Transverse colon (tissue), 4 donors: ENCODE data around the gene MIDN. TPM values are rescaled to one million over a fixed set of nuclear protein-coding genes. Genes with fewer than 3 reads are reported as not detected.

ENCODE experiments used
- DNase-seq: peaks from one replicate; pipeline ENCODE4 v3.0.0-alpha.2; 2019
- H3K27ac ChIP-seq, 4 donors: fragments of 200-600 bp; sonication (generic); 2 replicates each; pipeline ENCODE4 v1.5.1; 2016 to 2018; ENCODE audit warnings: inconsistent platforms in 4 of 4
- H3K27me3 ChIP-seq: fragments of 200-600 bp; sonication (generic); 2 replicates; pipeline ENCODE4 v1.5.1; 2017; ENCODE audit warnings: inconsistent platforms
- H3K36me3 ChIP-seq, 4 donors: fragments of 200-600 bp; sonication (generic); 2 replicates each; pipeline ENCODE4 v1.5.1; 2017 to 2019; ENCODE audit warnings: inconsistent platforms in 4 of 4
- H3K4me1 ChIP-seq, 4 donors: fragments of 200-600 bp; sonication (generic); 2 replicates each; pipeline ENCODE4 v1.5.1; 2017 to 2020; ENCODE audit warnings: inconsistent platforms in 4 of 4
- H3K4me3 ChIP-seq, 4 donors: fragments of 200-600 bp; sonication (generic); 1 replicate in 1 of 4; 2 replicates in 3 of 4; pipeline versions ENCODE4 v1.5.1 to v1.6.1; 2017 to 2019; ENCODE audit warnings: inconsistent platforms in 4 of 4
- H3K9me3 ChIP-seq, 2 donors: fragments of 200-600 bp; sonication (generic); 2 replicates each; pipeline ENCODE4 v1.5.1; 2017 to 2019; ENCODE audit warnings: inconsistent platforms in 2 of 2
- EP300 ChIP-seq: sonication (generic); formaldehyde crosslinking; IDR thresholded peaks from one replicate; pipeline ENCODE4 v1.6.1; 2017; ENCODE audit warnings: antibody characterized with exemption, low read depth
- POLR2A ChIP-seq: fragments of 450-650 bp; IDR thresholded peaks from one replicate; pipeline ENCODE4 v1.6.1; 2016; ENCODE audit warnings: antibody characterized with exemption, mild to moderate bottlenecking, moderate library complexity
- POLR2AphosphoS5 ChIP-seq, 3 donors: sonication (generic); formaldehyde crosslinking; IDR thresholded peaks; one replicate each; pipeline ENCODE4 v1.6.1; 2016; ENCODE audit warnings: antibody characterized with exemption in 3 of 3
- WGBS, 2 donors: methylation state at CpG; one replicate each; pipeline ENCODE4 v1.1.5; 2018; ENCODE audit warnings: low coverage in 1 of 2; 5-methylcytosine and 5-hydroxymethylcytosine counted together
- in situ Hi-C, 4 donors: fragments of 200-750 bp; cut with MboI; loops; one replicate each; pipeline versions ENCODE4 v1.15.0 to v1.15.1; 2017; ENCODE audit warnings: low sequenced_read_pairs in 3 of 4, low pct_ligation_motif_present in 1 of 4, low pct_unique_long_range_greater_than_20kb in 1 of 4
- intact Hi-C: fragments of 100-400 bp; cut with DNase I; formaldehyde crosslinking; loops from one replicate; pipeline ENCODE4 v1.15.1; 2023; ENCODE audit warnings: low total_unique reads
- total RNA-seq, 4 donors: library from RNA; depleted of rRNA; stranded (reverse); fragments of >200 nt; gene quantifications; one replicate each; pipeline ENCODE4 v1.1.0, GENCODE V29; 2016
- TF ChIP-seq, protein P1 (sequence below), 5 experiments: fragments of 200-600 bp in 3 of 5; fragments of 450-650 bp in 2 of 5; sonication (generic) in 3 of 5; IDR thresholded peaks; 1 replicate in 2 of 5; 2 replicates in 3 of 5; pipeline ENCODE4 v1.5.1; 2016 to 2017; ENCODE audit warnings: antibody characterized with exemption in 5 of 5, inconsistent platforms in 3 of 5, mild to moderate bottlenecking in 2 of 5, moderate library complexity in 1 of 5

MIDN gene
- total RNA-seq, 4 donors from 2014 or later: 89.4 to 379 (median 116) TPM

DNA sequence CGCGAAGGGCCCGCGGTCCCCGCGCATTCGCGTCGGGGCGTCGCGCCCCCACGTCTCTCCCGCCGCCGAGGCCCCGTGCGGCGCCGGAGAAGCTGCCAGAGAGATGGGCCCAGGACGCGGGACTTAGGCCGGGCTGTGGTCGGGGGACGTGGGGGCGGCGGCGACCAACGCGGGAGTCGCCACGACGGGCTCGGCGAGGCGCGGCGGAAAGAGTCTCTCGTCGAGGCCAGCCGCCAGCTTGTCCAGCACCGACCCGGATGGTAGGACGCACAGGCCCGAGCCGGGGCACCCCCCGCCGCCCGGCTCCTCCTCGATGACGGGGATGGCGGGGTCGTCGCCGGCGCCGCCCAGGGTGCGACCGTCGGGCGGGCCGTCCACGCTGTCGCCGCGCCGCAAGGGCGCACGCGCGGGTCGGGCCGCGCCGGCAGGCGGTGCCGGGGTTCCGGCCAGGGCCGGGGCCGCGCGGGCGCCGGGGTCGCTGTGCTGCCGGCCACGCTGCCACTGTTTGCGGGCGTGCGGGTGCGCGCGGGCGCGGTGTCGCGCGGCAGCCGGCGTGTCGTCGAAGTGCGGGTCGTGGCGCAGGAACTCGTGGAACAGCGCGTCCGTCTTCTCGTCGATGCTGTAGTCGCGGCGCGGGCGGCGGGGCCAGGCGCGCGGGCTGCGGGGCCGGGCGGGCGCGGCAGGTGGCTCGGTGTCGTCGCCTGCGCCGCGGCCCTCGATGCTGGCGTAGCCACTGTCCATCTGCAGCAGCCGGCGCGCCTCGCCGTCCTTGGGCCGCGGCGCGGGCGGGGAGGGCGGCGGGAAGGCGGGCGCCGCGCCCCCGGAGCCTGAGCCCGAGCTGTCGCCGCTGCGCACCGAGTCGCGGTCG is 19.1 kb upstream of the MIDN start:
- Histone ChIP-seq H3K9me3 (no peaks in the 10 kb centered on the region), H3K4me1 (peaks cover 11 to 23% (median 19%) of the 10 kb centered on the region in 4 donors), H3K27ac (no peak overlapping the region), H3K27me3 (peaks cover 9% of the 10 kb centered on the region), H3K36me3 (peaks cover 0 to 20% (median 6%) of the 10 kb centered on the region in 4 donors), H3K4me3 (no peak overlapping the region)
- 94 to 97% methylated on average over 16 to 148 of the region's 158 CpGs for WGBS, 2 donors
- TF ChIP-seq EP300 (no peak), POLR2A (no peak), POLR2AphosphoS5 (IDR thresholded peaks at IDR 0.05) (no peak)
- TF ChIP-seq, protein P1, sequence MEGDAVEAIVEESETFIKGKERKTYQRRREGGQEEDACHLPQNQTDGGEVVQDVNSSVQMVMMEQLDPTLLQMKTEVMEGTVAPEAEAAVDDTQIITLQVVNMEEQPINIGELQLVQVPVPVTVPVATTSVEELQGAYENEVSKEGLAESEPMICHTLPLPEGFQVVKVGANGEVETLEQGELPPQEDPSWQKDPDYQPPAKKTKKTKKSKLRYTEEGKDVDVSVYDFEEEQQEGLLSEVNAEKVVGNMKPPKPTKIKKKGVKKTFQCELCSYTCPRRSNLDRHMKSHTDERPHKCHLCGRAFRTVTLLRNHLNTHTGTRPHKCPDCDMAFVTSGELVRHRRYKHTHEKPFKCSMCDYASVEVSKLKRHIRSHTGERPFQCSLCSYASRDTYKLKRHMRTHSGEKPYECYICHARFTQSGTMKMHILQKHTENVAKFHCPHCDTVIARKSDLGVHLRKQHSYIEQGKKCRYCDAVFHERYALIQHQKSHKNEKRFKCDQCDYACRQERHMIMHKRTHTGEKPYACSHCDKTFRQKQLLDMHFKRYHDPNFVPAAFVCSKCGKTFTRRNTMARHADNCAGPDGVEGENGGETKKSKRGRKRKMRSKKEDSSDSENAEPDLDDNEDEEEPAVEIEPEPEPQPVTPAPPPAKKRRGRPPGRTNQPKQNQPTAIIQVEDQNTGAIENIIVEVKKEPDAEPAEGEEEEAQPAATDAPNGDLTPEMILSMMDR (IDR thresholded peaks at IDR 0.05): no peak
- no peak for DNase-seq
- intact Hi-C loops: no loop called here
- in situ Hi-C loops: no loop called here

DNA sequence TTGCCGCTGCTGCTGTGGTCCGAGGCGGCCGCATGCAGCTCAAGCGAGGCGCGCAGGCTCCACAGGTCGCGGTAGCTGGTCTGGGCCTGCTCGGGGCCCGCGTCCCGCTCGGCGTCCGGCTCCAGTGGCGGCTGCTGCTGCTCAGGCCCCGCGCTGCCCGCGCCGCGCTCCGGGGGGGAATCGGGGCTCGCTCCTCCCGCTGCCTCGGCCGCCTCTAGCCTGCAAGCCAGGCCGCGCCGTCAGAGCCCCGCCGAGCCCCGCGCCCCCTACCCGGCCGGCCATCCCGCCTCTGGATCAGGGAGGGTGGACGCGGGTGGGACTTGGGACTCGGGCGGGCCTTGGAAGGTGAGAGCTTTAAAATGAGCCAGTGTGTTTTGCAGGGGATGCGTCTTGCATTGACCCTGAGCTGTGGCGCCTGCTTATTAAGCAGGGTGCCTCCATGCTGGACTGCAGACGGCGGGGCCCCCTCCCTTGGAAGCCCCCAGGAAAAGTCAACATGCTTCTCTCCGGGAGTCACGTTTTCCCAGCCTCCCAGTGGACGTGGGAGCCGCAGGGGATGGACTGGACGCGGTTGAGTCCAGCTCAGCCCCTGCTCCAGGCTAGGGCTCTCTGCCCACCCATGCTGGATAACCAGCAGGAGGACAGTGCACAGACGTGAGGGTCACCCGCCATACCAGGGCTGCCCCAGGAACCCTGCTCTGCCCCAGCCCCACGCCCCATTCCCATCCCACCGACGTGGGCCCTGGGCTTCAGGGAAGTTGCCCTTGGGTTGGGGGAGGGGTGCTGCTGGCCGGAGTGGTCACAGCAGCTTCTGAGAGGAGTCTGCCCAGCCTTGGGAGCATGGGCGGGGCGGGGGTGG is 18.2 kb upstream of the MIDN start:
- Histone ChIP-seq H3K9me3 (no peaks in the 10 kb centered on the region), H3K27ac (no peak overlapping the region), H3K36me3 (peaks cover 0 to 20% (median 6%) of the 10 kb centered on the region in 4 donors), H3K4me3 (no peak overlapping the region), H3K4me1 (peaks cover 11 to 23% (median 21%) of the 10 kb centered on the region in 4 donors), H3K27me3 (peaks cover 18% of the 10 kb centered on the region)
- TF ChIP-seq POLR2A (no peak), POLR2AphosphoS5 (IDR thresholded peaks at IDR 0.05) (no peak), EP300 (no peak)
- TF ChIP-seq, protein P1 (IDR thresholded peaks at IDR 0.05): no peak
- WGBS, 2 donors: 74% methylated on average over 39 of the region's 61 CpGs; no CpG with 5 or more reads in 1 of the 2 donors
- intact Hi-C loops: no loop called here
- DNase-seq: no peak
- in situ Hi-C loops: no loop called here

DNA sequence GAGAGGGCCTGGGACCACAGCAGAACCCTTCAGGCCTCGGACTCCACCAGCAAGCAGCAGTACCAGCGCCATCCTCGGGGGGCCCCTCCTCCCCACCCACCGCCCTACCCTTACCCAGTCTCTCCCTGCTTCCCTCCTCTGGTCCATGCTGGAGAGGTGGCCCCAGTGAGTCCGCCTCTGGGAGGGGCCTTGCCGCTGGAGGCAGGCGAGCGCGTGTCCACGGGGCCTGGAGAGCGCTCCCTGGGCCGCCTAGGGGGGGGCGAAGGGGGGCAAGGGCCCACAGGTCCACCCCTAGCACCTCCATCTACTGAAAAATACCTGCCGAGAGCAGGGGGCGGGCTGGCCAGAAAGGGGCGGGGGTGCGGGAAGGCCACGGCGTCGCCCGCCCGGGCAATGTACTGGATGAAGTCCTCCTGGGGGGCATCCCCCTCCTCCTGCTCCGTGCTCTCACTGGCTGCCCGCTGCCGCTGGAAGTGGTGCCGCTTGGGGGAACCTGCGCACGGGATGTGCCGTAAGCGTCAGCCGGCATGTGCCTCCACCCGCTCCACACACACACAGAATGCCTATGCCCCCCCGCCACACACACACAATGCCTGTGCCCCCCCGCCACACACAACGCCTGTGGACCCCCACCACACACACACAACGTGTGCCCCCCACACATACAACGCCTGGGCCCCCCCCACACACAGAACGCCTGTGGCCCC is 17.4 kb upstream of the MIDN start:
- 70 to 87% methylated on average over 10 to 28 of the region's 38 CpGs for WGBS, 2 donors
- Histone ChIP-seq H3K36me3 (peaks cover 0 to 20% (median 6%) of the 10 kb centered on the region in 4 donors), H3K27me3 (peaks cover 25% of the 10 kb centered on the region), H3K4me3 (no peak overlapping the region), H3K27ac (no peak overlapping the region), H3K9me3 (no peaks in the 10 kb centered on the region), H3K4me1 (peaks cover 11 to 23% (median 21%) of the 10 kb centered on the region in 4 donors)
- in situ Hi-C loops (no loop called here), intact Hi-C loops (no loop called here)
- no peak for DNase-seq
- TF ChIP-seq EP300 (no peak), POLR2A (no peak)

DNA sequence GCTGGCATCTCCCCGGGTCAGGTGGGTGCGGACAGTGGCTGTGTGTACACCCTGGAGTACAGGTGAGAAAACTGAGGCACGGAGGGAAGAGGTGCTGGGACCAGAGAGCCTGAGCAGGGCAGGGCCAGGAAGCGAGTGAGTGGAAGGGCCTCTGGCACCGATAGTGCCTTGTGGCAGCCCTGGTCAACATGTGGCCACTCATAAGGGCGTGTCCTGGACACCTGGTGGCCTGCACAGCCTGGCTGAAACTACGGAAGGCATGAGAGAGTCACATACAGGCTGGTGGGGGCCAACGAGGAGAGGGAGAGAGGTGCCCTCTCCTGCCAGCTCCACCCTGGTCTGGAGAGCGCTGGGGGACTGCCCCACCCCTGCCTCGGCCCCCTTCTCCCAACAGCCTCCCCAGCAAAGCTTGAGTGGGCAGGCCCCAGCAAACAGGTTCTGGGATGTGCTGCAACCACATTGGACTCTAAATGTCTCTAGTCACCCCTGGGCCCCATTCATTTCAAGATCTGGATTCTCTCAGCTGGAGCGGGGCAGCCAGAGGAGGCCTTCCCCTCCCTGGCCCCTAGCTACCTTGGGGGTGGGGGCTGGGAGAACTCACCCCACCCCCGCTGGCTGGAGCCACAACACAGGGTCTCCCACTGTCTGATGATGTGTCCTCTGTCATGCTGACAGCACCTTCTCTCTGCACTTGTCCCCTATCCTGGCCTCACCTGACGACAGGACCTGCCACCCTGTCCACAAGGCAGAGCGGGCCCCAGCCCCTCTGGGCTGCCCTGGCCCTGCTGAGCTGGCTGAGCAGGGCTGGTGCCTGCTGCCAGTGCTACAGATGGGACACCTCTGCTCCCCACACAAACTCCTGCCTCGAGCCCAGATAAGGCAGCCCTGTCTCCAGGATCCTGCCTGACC is 16.4 kb upstream of the MIDN start:
- H3K36me3 ChIP-seq: peaks cover 0 to 14% (median 4%) of the 10 kb centered on the region in 4 donors
- in situ Hi-C loops: no loop called here

More for the DNA sequence above, 16.4 kb upstream of the MIDN start:
- H3K27ac ChIP-seq: peak overlapping the region in 1 of 4 donors; percentile 24
- intact Hi-C loops: no loop called here
- H3K27me3 ChIP-seq: peaks cover 35% of the 10 kb centered on the region
- H3K9me3 ChIP-seq: no peaks in the 10 kb centered on the region
- TF ChIP-seq EP300 (no peak), POLR2A (no peak), POLR2AphosphoS5 (IDR thresholded peaks at IDR 0.05) (no peak)
- TF ChIP-seq, protein P1 (IDR thresholded peaks at IDR 0.05): no peak
- H3K4me3 ChIP-seq: no peak overlapping the region
- H3K4me1 ChIP-seq: peaks cover 13 to 29% (median 23%) of the 10 kb centered on the region in 4 donors
- WGBS, 2 donors: 68% methylated on average over 15 of the region's 15 CpGs; no CpG with 5 or more reads in 1 of the 2 donors
- DNase-seq: no peak
